ENCODE results near the gene RHBG. TPM values are rescaled to one million over a fixed set of nuclear protein-coding genes. Genes with fewer than 3 reads are reported as not detected.
A peak's percentile ranks its signal among the peaks of the same experiment; 100 is the strongest.

RHBG gene
- total RNA-seq, 1 experiment from 2014 or later, result 1.5 TPM

DNA sequence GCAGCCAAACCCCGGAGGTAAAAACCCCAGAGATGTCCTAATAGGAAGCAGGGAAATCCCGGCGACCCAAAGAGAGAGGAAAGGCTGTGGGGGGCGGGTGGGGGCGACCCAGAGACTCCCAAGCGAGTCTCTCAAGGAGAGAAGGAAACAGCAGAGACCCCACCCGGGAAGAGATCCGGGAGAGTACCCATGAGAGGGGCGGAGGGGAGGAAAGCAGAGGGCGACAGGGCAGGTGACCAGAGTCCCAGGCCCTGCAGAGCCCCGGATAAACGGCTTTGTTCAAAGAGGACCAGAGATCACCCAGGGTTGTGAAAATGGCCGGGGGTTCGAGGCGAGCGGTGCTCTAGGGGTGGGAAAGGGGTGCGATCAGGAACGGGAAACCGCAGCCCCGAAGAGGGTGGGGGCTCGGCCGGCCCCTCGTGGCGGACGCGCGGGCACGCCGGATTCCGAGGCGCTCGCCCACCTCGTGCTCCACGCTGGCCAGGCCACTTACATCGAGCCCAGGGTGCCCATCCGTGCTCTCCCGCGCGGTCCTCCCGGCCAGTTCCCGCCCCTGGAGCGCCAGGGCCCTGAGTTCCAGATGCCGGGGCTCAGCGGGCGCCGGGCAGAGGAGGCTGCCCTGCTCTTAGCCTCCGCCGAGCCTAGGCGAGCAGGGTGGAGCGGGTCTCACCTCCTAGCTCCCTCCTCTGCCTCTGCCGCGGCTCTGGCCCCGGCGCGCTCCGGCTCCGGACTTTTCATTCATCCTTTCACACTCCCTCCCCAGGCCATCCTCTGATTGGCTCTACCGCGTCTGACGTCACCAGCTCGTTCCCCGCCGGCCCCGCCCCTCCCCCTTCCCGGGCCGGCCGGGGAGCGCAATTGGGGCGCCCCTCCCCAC, 52.3 kb downstream of the RHBG start:
- no peaks in the 10 kb centered on the region; a peak in 1 of 5 replicates for H3K9me3 Mint-ChIP-seq
- peak overlapping the region in 1 of 3 experiments; percentile 50; a peak in 2 of 7 replicates for H3K27ac Mint-ChIP-seq
- no peak overlapping the region for H3K9ac ChIP-seq (ENCODE audit: extremely low read depth, insufficient read length, low read length)
- peaks cover 20% of the 10 kb centered on the region for H3K23me2 ChIP-seq (ENCODE audit: insufficient read length, low read depth, low read length, poor library complexity, severe bottlenecking)
- H3T11ph ChIP-seq (ENCODE audit: low read length), result no peak overlapping the region
- H3K36me3 Mint-ChIP-seq (ENCODE audit: insufficient read depth in 1 of 3, low read depth in 3 of 3), result no peaks in the 10 kb centered on the region; a peak in 1 of 7 replicates
- no CpG with 5 or more reads among the region's 69 CpGs for WGBS (ENCODE audit: extremely low coverage, insufficient read length, low lambda C conversion rate)
- no peak overlapping the region for H3K4ac ChIP-seq (ENCODE audit: low read depth, low read length)
- no peak overlapping the region for H4K5ac ChIP-seq (ENCODE audit: insufficient read length, low read depth, low read length)
- no peaks in the 10 kb centered on the region for H4K20me1 ChIP-seq (ENCODE audit: control insufficient read depth, insufficient read depth, insufficient read length)
- no peaks in the 10 kb centered on the region; the same call in 1 of the 2 replicates for H3K4me1 ChIP-seq (ENCODE audit: insufficient read depth, low read length)
- DNase-seq, result peak; percentile 95
- no peak overlapping the region for H2BK120ac ChIP-seq (ENCODE audit: low read depth, low read length, poor library complexity, severe bottlenecking)
- H2AK5ac ChIP-seq (ENCODE audit: insufficient read length, low read length), result no peak overlapping the region
- H4K8ac ChIP-seq (replicated peaks; ENCODE audit: insufficient read length, low read depth, low read length), result no peak overlapping the region
- H3K14ac ChIP-seq (ENCODE audit: insufficient read depth, low read length), result peak overlapping the region; percentile 70; the same call in 1 of the 2 replicates
- H3K27me3 Mint-ChIP-seq (ENCODE audit: low read depth), result peaks cover 84% of the 10 kb centered on the region
- no peaks in the 10 kb centered on the region for H3K79me2 ChIP-seq (ENCODE audit: insufficient read depth, low read length)
- peak overlapping the region; percentile 72 for H3K4me2 ChIP-seq (ENCODE audit: insufficient read depth, insufficient read length, low read length)
- no peak overlapping the region for H4K91ac ChIP-seq (ENCODE audit: insufficient read length, low read depth, low read length)
- H2BK12ac ChIP-seq (ENCODE audit: insufficient read length, low read depth, low read length), result no peak overlapping the region
- TF ChIP-seq CTCF (conservative IDR thresholded peaks at IDR 0.05), result no peak
- peaks cover 40 to 47% of the 10 kb centered on the region in 2 experiments for H3K4me1 Mint-ChIP-seq
- H2AFZ ChIP-seq (ENCODE audit: low read length), result no peak overlapping the region
- H2BK5ac ChIP-seq (ENCODE audit: insufficient read length, low read length), result no peak overlapping the region
- H3K56ac ChIP-seq (ENCODE audit: insufficient read length, low read depth, low read length), result no peak overlapping the region
- peak overlapping the region; percentile 55 to 84 for H3K4me3 Mint-ChIP-seq
- H3K27me3 ChIP-seq (ENCODE audit: insufficient read depth, low read length), result peaks cover 42% of the 10 kb centered on the region
- H2BK15ac ChIP-seq (ENCODE audit: low read depth, low read length), result no peak overlapping the region
- H3K23ac ChIP-seq (ENCODE audit: insufficient read length, low read depth, low read length), result no peak overlapping the region
- H3K27ac ChIP-seq (ENCODE audit: insufficient read length, low read depth, low read length), result no peak overlapping the region
- H2BK20ac ChIP-seq (ENCODE audit: low read depth, low read length, poor library complexity, severe bottlenecking), result no peak overlapping the region
- H3K9me3 ChIP-seq (ENCODE audit: control insufficient read depth, low read depth, low read length), result no peaks in the 10 kb centered on the region
- no peaks in the 10 kb centered on the region for H3K79me1 ChIP-seq (ENCODE audit: insufficient read depth, low read depth, low read length, poor library complexity, severe bottlenecking)
- peak overlapping the region; percentile 73 for H3K18ac ChIP-seq (ENCODE audit: insufficient read length, low read depth, low read length)
